GM12878 (cell line): ENCODE results near the gene CD53. TPM values are rescaled to one million over a fixed set of nuclear protein-coding genes. Genes with fewer than 3 reads are reported as not detected.

Experiments
- ATAC-seq: fragments of 200-7000 bp; cut with Tn5 transposase; 3 replicates; pipeline ENCODE4 v1.9.1; 2020; ENCODE audit warnings: mild to moderate bottlenecking, moderate library complexity
- BruUV-seq: library from RNA; stranded (reverse); fragments of 400-500 nt; replicated peaks from 2 replicates; lab custom pipeline; 2021; lab: Mats Ljungman, UMichigan
- CTCF ChIA-PET: fragments of 300-600 bp; sonication (Branson Sonifier 250); formaldehyde crosslinking; extraction: SDS; loops from one replicate; lab custom pipeline; 2021; ENCODE audit warnings: inconsistent platforms; lab: Yijun Ruan, JAX
- POLR2A ChIA-PET: fragments of 350-600 bp; formaldehyde crosslinking; extraction: SDS; loops from one replicate; lab custom pipeline; 2021; ENCODE audit warnings: inconsistent platforms; lab: Charles Lee
- RAD21 ChIA-PET: fragments of 300-600 bp; sonication (Branson Sonifier 250); formaldehyde crosslinking; loops from one replicate; lab custom pipeline; 2023; ENCODE audit warnings: antibody characterized with exemption; ENCODE audit not compliant: unreplicated experiment; lab: Charles Lee
- SMC1A ChIA-PET: fragments of 300-600 bp; sonication (Branson Sonifier 250); formaldehyde crosslinking; loops from one replicate; lab custom pipeline; 2023; ENCODE audit not compliant: unreplicated experiment, uncharacterized antibody; lab: Charles Lee
- DNase-seq: peaks from one replicate; pipeline ENCODE4 v3.0.0-alpha.2; 2011; ENCODE audit warnings: low read depth, low spot score
- FAIRE-seq: peaks from 3 replicates; lab custom pipeline; 2011; peaks lifted over from hg19 to GRCh38; lab: Jason Lieb, UNC
- H2AFZ ChIP-seq: 2 replicates; pipeline ENCODE4 v1.6.0; 2011; ENCODE audit warnings: low read depth, low read length, control low read depth; ENCODE audit not compliant: control insufficient read depth
- H3K27ac ChIP-seq: 2 replicates; pipeline ENCODE4 v1.5.1; 2011; ENCODE audit warnings: control low read depth; ENCODE audit not compliant: control insufficient read depth, insufficient read depth
- H3K27me3 ChIP-seq, 2 experiments: replicated peaks in 1 of 2; 2 replicates each; pipeline versions ENCODE4 v1.6.0 to v1.6.1; 2011; ENCODE audit warnings: low read length in 1 of 2; ENCODE audit not compliant: control insufficient read depth in 2 of 2, insufficient read depth in 2 of 2
- H3K36me3 ChIP-seq, 2 experiments: 2 replicates each; pipeline ENCODE4 v1.5.1; 2011; ENCODE audit warnings: low read length in 1 of 2; ENCODE audit not compliant: control insufficient read depth in 2 of 2, insufficient read depth in 2 of 2
- H3K4me1 ChIP-seq: 2 replicates; pipeline ENCODE4 v1.6.1; 2011; ENCODE audit warnings: mild to moderate bottlenecking, low read length, moderate library complexity, mixed read lengths; ENCODE audit not compliant: control insufficient read depth, insufficient read depth
- H3K4me2 ChIP-seq: 2 replicates; pipeline ENCODE4 v1.6.0; 2011; ENCODE audit warnings: control low read depth; ENCODE audit not compliant: control insufficient read depth, insufficient read depth
- H3K4me3 ChIP-seq: fragments of 200-600 bp; sonication (generic); 2 replicates; pipeline ENCODE4 v1.5.1; 2016
- H3K79me2 ChIP-seq: 2 replicates; pipeline ENCODE4 v1.6.0; 2011; ENCODE audit warnings: low read length; ENCODE audit not compliant: control insufficient read depth, insufficient read depth
- H3K9ac ChIP-seq: 2 replicates; pipeline ENCODE4 v1.8.0; 2011; ENCODE audit warnings: low read length, control low read depth, mixed read lengths; ENCODE audit not compliant: control insufficient read depth, insufficient read depth
- H3K9me3 ChIP-seq: replicated peaks from 3 replicates; pipeline ENCODE4 v1.5.1; 2011; ENCODE audit warnings: mild to moderate bottlenecking, low read length; ENCODE audit not compliant: control insufficient read depth, insufficient read depth
- H4K20me1 ChIP-seq: 2 replicates; pipeline ENCODE4 v1.6.0; 2011; ENCODE audit not compliant: control insufficient read depth, insufficient read depth
- ATF7 ChIP-seq: fragments of 450-650 bp; IDR thresholded peaks from 2 replicates; pipeline ENCODE4 v1.6.1; 2016; ENCODE audit warnings: low read depth, mild to moderate bottlenecking
- CBX5 ChIP-seq: sonication (generic); IDR thresholded peaks from 2 replicates; pipeline ENCODE4 v1.6.1; 2016; ENCODE audit warnings: low read depth, moderate library complexity, mild to moderate bottlenecking, inconsistent platforms
- E2F4 ChIP-seq: IDR thresholded peaks from 2 replicates; pipeline ENCODE4 v1.6.1; 2012; ENCODE audit warnings: low read depth, low read length, improper control_type of control experiment
- E4F1 ChIP-seq: fragments of 450-650 bp; IDR thresholded peaks from 2 replicates; pipeline ENCODE4 v1.6.1; 2018; ENCODE audit warnings: borderline replicate concordance, mild to moderate bottlenecking; ENCODE audit not compliant: partially characterized antibody
- HSF1 ChIP-seq: fragments of 150-350 bp; IDR thresholded peaks from 2 replicates; pipeline ENCODE4 v1.6.1; 2014; ENCODE audit warnings: mild to moderate bottlenecking, low read depth, low read length
- IKZF1 ChIP-seq: fragments of 450-650 bp; conservative IDR thresholded peaks from 2 replicates; pipeline ENCODE4 v1.6.1; 2017; ENCODE audit warnings: antibody characterized with exemption, mild to moderate bottlenecking
- JUNB ChIP-seq: IDR thresholded peaks from 2 replicates; pipeline ENCODE4 v1.6.1; 2016; ENCODE audit warnings: antibody characterized with exemption, mild to moderate bottlenecking
- KDM1A ChIP-seq: fragments of 200-600 bp; sonication (generic); IDR thresholded peaks from 2 replicates; pipeline ENCODE4 v1.6.1; 2016; ENCODE audit warnings: borderline replicate concordance
- NFIC ChIP-seq: IDR thresholded peaks from 2 replicates; pipeline ENCODE4 v1.6.1; 2012; ENCODE audit warnings: low read depth, mild to moderate bottlenecking, inconsistent platforms, low read length, moderate library complexity
- PAX8 ChIP-seq: fragments of 450-650 bp; IDR thresholded peaks from 2 replicates; pipeline ENCODE4 v1.6.1; 2017; ENCODE audit warnings: mild to moderate bottlenecking, moderate library complexity
- POU2F2 ChIP-seq: IDR thresholded peaks from 3 replicates; pipeline ENCODE4 v1.6.1; 2011; ENCODE audit warnings: low read depth, mild to moderate bottlenecking, low read length, borderline replicate concordance
- RAD51 ChIP-seq: fragments of 450-650 bp; IDR thresholded peaks from 2 replicates; pipeline ENCODE4 v1.6.1; 2016; ENCODE audit warnings: moderate library complexity, mild to moderate bottlenecking, inconsistent platforms
- RUNX3 ChIP-seq: IDR thresholded peaks from 2 replicates; pipeline ENCODE4 v1.6.1; 2012; ENCODE audit warnings: low read length, inconsistent platforms
- SMAD1 ChIP-seq: fragments of 450-650 bp; IDR thresholded peaks from 2 replicates; pipeline ENCODE4 v1.6.1; 2018; ENCODE audit warnings: mild to moderate bottlenecking, low read depth; ENCODE audit not compliant: partially characterized antibody
- ZBTB4 ChIP-seq: fragments of 450-650 bp; formaldehyde crosslinking; IDR thresholded peaks from 2 replicates; pipeline ENCODE4 v1.4.0; 2022; ENCODE audit warnings: mild to moderate bottlenecking, moderate library complexity
- WGBS: methylation state at CpG from one replicate; pipeline ENCODE4 v1.1.6; 2016; ENCODE audit warnings: low lambda C conversion rate; ENCODE audit not compliant: insufficient replicate concordance, insufficient coverage; ENCODE audit errors: missing lambda C conversion rate; 5-methylcytosine and 5-hydroxymethylcytosine counted together
- in situ Hi-C: fragments of 300-500 bp; cut with MboI; formaldehyde crosslinking; loops from 9 replicates; pipeline ENCODE4 v1.14.3; 2018; ENCODE audit warnings: mixed read lengths
- intact Hi-C: fragments of 100-400 bp; cut with micrococcal nuclease; formaldehyde crosslinking; loops from one replicate; pipeline ENCODE4 v1.14.2; 2022; ENCODE audit not compliant: unreplicated experiment
- polyA plus RNA-seq, 11 experiments: library from polyadenylated mRNA; depleted of rRNA in 4 of 11; unstranded in 6 of 11; stranded (reverse) in 5 of 11; fragments of >200 nt; fragmentation: Nextera tagmentation in 4 of 11; fragmentation: Illumina TruSeq in 1 of 11; extraction: Ambion mirVana in 4 of 11; extraction: Trizol in 1 of 11; gene quantifications; 1 replicate in 1 of 11; 2 replicates in 10 of 11; pipeline versions ENCODE4 v1.2.1 to v1.2.3, GENCODE V29; 2011 to 2016; ENCODE audit warnings: inconsistent platforms in 2 of 11, missing spikeins in 2 of 11, low read depth in 1 of 11
- total RNA-seq, 4 experiments: library from RNA; depleted of rRNA in 3 of 4; stranded (reverse); fragments of >200 nt in 3 of 4; fragmentation: Illumina TruSeq in 1 of 4; extraction: Trizol in 1 of 4; gene quantifications; 2 replicates each; pipeline versions ENCODE4 v1.2.1 to v1.2.3, GENCODE V29; 2013 to 2021

Gene CD53
- total and polyA plus RNA-seq, 10 of the 15 experiments (the other 5 are each of a cell fraction or from before 2014, with no cell fraction given), result 350 to 1,389 (median 538) TPM

GRCh38 chr1:110899458-110899843, 26.5 kb downstream of the CD53 start:
- CTCF ChIA-PET, result no interaction called here
- peaks cover 10% of the 10 kb centered on the region for H4K20me1 ChIP-seq

More at GRCh38 chr1:110899458-110899843, 26.5 kb downstream of the CD53 start:
- in situ Hi-C loops, result no loop called here
- FAIRE-seq, result no peak
- DNase-seq, result no peak
- Histone ChIP-seq H3K27me3 (no peaks in the 10 kb centered on the region), H3K36me3 (peaks cover 17 to 41% of the 10 kb centered on the region in 2 experiments), H3K27ac (no peak overlapping the region), H3K4me1 (peaks cover 19% of the 10 kb centered on the region), H3K4me2 (no peak overlapping the region), H3K9me3 (no peaks in the 10 kb centered on the region), H3K4me3 (no peak overlapping the region), H3K79me2 (peaks cover 15% of the 10 kb centered on the region), H2AFZ (no peak overlapping the region), H3K9ac (no peak overlapping the region)
- no peak for ATAC-seq
- 100% methylated on average over 1 of the region's 1 CpG for WGBS
- SMC1A ChIA-PET, result interaction anchor here (1.0 to 1.8 kb wide), 2 partner anchors 9 to 14 kb away, joined by 3 to 5 read pairs; no protein-coding TSS in a partner anchor
- TF ChIP-seq POU2F2 (no peak), CBX5 (no peak), NFIC (no peak), ZBTB4 (CRISPR knock-in tag) (no peak), JUNB (no peak), IKZF1 (no peak), KDM1A (no peak), PAX8 (no peak), SMAD1 (no peak), HSF1 (no peak), ATF7 (no peak), RAD51 (no peak), RUNX3 (no peak), E2F4 (no peak), E4F1 (no peak)
- TSS peak; percentile 38 for BruUV-seq
- intact Hi-C loops, result no loop called here
- POLR2A ChIA-PET, result interaction anchor here (1.0 kb wide), 1 partner anchor 9 kb away, joined by 3 read pairs; no protein-coding TSS in a partner anchor
- RAD21 ChIA-PET, result no interaction called here
